Right forelimb (tissue), 1 donor: ENCODE data around the gene NFKBIE.

ENCODE experiments used
- DNase-seq: peaks from one replicate; pipeline ENCODE4 v3.0.0-alpha.2; 2018

The NFKBIE gene

DNA sequence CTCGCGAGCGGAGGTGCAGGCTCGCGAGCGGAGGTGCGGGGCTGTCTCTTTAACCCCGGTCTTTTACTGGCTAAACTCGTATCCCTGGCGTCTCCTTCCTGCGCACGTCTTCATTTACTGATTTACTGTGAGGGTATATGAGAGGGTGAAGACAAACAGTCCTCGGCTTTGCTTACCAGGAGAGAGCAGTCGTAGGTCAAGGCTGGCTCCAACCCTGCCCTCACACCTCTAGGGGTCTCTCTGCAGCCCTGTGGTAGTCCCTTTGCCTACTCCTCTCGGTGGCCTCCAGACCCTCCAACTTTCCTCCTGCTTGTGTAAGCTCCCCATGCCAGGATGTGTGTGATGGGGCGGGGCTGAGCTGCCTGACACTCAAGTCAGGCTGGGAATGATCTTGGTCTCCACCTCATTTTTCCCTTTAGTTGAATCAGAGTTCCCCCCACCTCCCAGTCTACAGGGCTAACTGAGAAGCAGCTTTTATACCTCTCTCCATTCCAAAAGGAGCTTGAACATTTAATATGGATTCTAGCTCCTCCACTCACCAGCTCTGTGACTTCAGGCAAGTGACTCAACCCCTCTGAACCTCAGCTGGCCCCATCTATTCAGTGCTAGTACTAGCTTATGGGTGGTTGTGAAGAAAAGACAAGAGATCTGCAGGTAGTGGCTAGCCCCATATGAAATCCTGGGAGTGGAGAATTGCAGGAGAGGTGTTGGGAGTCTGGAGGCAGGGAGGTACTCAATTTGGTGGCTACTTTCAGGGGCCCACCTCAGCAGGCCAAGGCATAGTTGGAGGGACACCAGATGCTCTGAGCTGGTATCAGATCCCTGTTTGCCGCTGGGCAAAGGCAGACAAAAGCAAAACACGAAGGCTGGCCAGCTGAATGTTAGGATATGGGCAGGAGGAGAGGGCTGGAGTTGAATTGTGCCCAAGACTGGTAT, 41.1 kb downstream of the NFKBIE start:
- DNase-seq: no peak

DNA sequence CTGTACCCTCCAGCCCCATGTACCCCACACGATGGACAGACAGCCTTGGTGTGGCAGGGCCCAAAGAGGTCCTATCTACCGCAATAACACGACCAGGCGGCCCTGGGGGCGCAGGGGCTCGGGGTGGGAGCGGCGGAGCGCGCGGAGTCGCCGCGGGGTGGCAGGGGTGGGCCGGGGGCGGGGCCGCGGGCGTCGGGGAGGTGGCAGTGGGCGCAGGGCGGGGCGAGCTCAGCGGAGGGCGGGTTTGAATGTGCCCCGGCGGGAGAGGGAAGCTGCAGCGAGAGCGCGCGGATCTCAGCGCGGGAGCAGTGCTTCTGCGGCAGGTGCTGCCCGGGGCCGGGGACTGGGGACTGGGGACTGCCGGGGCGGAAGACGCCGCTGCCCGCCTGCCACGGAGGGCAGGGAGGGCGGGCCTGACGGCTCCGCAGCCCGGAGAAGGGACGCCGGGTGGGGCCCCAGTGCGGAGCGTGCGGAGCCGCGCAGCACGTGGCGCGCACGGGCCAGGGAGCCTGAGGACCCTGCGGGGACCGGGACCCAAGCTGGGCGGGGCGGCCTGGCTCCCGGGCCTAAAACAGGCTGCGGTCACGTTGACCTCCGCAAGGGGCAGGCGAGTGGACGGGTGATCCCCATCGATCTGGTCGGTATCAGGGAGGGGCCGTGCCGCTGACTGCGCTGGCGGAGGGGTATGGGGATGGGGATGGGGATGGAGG, 41.9 kb downstream of the NFKBIE start, which contains the start of gene SLC29A1:
TSS of gene SLC29A1 (plus strand) at position 277 of the 710 bp plus-strand sequence. CDS start 3,719 bp downstream, outside the sequence.
- peak; percentile 87 for DNase-seq

DNA sequence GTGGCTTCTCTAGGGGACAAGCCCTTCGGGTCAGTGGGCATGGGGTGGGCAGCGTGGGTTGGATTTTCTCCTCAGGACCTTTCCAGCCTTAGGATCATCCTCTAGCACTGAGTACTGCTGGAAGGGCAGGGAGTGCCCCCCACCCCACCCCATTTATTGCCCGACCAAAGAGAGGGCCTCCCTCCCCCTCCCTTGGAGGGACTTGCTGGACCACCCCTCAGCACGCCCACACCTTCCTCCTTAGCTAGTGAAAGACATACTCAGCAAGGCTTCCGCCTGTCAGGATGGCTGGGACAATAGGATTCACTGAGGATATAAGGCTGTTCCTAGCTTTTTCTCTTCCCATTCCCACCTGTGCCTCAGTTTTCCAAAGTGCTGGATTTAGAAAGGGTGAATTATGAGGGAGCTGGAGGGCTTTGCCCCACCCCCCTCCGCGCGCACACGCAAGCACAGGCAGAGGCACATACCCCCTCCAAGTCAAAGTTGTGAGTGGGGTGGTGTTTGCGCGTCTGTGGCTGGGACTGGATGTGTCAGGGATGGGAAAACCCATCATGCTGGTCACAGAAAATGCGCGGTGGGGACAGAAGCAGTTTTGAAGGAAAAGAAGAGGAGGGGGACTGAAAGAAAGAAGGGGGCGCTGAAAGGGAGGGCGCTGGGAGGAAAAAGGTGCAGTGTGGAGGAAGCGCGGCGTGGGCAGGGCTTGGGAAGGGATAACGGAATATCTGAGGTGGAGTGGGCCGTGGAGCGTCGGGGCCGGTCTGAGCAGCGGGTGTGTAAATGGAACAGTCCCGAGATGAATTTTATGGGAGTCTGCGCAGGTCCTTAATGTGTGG, 42.6 kb downstream of the NFKBIE start:
- DNase-seq: no peak

DNA sequence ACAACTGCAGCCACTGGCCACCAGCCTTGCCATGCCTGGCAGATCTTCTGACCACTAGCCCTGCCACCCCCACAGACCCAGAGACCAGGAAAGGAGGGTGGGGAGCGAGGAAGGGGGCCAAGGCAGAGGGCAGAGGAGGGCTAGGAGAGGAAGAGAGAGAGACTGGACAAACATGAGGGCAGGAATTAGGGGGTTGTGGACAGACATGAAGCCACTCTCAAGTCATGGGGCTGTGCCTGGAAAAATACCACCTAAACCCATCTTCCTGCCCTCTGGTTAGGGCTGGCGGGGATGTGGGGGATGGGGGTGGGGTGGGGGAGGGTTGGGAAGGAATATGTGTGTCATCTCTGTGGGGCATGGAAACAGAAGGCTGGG, 43.4 kb downstream of the NFKBIE start:
- no peak for DNase-seq

DNA sequence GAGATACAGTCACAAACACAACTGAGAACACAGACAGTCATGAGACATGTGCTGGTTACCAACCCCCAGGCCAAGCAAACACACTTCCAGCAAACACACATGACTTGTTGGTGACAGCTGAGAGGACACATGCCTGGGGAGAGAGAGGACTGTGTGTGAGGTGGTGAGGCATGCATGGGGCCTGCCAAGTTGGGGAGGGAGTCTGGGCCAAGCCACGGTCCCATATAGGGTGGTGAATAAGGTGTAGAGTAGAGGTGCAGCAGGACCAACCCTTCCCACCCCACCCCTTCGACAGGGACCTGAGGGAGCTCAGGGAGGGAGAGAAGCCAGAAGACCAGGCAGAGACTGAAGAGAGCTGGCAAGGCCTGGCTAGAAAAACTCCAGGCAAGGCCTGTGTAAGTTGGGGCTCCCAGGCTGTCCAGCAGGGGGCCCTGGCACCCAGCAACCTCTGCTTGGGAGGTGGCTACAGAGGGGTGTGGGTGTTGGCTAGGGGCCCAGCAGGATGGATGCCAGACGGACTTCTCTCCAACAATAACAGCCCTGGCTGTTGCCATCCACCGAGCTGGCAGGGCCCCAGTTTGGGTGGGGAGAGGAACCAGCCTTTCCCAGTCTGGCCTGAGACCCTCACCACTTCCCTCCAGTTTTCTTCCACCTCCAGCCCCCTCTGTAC, 43.9 kb downstream of the NFKBIE start:
- peak; percentile 93 for DNase-seq

DNA sequence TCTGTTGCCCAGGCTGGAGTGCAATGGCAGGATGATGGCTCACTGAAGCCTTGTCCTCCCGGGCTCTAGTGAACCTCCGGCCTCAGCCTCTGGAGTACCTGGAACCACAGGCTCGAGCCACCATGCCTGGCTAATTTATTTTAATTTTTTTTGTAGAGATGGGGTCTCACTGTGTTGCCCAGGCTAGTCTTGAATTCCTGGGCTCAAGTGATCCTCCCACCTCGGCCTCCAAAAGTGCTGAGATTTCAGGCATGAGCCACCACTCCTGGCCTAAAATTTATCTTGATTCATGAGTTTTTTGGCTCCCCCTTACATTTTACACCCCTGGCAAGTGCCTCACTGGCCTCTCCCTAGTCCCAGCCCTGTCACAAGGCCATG, 44.4 kb downstream of the NFKBIE start:
- DNase-seq: no peak

DNA sequence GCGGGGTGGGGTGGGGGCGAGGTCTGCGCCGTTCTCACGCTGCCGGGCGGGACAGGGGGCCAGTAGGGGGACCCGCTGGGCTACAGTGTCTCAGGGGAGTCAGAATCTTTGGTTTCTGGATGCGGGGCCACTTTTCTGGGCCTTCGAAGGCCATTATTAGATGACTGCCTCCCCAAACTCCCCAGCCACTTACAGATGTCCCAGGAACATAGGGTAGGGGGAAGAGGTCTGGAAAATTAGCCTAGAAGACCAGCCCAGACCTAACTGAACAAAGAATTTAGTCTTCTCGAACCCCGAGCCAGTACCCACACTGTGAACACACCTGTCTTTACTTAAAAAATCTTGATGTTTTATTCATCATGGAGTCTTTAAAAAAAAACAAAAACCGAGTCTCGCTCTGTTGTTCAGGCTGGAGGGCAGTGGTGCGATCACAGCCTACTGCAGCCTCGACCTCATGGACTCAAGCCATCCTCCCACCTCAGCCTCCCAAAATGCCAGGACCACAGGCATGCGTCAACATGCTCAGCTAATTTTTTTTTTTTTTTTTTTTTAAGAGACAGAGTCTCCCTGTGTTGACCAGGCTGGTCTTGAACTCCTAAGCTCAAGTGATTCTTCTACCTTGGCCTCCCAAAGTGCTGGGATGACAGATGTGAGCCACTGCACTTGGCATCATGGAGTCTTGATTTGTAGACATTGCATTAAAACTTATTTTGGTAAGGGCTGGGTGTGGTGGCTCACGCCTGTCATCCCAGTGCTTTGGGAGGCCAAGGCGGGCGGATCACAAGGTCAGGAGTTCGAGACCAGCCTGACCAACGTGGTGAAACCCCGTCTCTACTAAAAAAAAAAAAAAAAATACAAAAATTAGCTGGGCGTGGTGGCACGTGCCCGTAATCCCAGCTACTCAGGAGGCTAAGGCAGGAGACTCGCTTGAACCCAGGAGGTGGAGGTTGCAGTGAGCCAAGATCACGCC, 45.3 kb downstream of the NFKBIE start:
- no peak for DNase-seq

DNA sequence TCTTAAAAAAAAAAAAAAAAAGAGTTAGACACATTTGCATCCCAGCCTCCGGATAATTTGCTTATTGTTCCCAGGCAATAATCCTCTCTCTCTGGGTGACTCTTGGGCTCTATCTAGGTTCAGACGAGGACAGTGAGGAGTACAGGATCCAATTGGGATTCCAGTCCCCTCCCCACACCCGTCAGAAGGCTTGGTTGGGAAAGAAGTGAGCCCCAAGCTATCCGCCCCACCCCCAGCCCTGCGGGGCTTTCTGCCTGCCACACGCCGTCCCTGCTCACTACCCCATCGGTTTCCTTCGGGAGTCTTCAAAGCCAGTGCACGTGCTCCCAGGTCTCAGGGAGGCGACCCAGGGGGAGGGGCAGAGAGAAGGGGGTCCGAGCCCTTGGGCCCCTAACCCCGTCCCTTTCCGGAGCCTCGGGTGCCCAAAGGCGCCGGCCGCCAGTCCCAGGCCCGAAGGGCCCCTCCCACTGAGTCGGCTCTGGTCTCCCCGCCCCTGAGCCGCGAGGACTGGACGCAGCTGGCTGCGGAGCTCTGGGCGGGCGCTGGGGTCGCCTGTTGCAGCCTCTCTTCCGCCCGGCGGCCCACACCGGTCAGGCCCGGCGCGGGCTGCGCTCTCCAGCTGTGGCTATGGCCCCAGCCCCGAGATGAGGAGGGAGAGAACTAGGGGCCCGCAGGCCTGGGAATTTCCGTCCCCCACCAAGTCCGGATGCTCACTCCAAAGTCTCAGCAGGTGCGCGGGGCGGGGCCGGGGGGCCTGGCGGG, 46.1 kb downstream of the NFKBIE start:
- peak; percentile 85 for DNase-seq

DNA sequence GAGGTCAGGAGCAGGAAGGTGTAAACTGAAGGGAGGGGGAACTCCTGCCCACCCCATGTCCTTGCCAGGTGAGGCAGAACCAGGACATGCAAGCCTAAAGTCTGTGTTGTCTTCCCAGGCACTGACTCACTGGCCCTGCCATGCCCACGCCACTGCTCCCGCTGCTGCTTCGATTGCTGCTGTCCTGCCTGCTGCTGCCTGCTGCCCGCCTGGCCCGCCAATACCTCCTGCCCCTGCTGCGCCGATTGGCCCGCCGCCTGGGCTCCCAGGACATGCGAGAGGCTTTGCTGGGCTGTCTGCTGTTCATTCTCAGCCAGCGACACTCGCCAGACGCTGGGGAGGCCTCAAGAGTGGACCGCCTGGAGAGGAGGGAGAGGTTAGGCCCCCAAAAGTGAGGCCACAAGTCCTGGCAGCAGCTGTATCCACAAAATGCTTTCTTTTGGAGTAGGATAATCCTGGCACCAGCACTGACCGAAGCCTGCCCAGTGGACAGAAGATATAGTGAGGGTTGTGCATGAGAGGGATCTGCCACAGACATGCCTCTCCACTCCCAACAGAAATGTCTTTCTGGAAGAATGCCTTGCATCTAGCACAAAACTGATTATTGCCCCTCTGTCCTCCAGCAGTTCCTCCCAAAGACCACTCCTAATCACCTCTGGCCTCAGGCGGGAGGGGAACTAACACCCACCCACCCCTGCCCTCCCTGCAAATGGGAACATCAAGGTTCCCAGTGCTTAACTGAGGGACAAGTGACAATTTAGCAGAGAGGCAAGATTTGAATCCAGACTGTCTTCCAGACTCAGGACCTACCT, 47.8 kb downstream of the NFKBIE start:
- DNase-seq: peak; percentile 70

DNA sequence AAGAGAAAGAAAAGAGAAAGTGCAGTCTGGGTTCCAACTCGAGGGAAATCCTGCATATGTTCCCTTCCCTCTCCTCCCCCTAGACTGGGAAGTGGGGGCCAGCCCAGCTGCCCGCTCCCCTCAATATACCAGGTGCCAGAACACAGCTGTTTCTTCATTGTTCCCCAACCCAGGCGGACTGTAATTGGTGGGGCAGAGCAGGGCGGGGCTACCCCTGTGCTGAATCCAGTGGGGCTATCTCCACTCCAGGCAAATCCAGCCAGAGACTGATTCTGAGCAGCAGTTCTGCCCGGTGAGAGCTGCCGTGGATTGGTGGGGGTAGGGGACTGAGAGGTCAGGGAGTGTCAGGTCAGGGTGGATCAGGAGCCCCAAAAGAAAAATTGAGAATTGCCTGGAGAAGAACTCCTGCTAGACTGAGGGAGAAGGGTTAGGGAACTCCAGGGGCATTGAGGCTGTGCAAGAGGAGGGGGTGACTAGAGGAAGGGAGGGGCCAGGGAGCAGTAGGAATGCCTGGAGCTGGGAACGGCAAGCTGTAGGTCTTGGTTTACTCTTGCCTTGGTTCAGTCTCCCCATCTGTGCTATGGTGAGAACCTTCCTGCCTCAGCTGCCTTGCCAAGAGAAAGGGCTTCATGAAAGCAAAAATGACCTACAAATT, 48.5 kb downstream of the NFKBIE start, which contains the start of gene MYMX:
TSS of gene MYMX (plus strand) at position 250 of the 655 bp plus-strand sequence. CDS start 546 bp downstream, outside the sequence.
- DNase-seq: peak; percentile 74

DNA sequence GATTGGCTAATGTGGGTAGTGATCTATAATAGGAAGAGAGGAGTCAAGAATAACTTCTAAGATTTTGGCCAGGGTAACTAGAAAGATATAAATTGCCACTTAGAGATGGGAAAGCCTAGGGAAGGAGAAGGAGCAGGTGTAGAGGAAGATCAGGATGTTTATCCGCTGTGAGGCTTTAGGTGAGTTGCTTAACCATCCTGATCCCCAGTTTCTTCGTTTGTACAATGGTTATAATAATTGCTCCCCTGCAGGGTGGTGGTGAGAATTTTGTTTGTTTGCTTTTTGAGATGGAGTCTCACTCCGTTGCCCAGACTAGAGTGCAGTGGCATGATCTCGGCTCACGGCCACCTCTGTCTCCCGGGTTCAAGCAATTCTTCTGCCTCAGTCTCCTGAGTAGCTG, 51.0 kb downstream of the NFKBIE start:
- DNase-seq: no peak

DNA sequence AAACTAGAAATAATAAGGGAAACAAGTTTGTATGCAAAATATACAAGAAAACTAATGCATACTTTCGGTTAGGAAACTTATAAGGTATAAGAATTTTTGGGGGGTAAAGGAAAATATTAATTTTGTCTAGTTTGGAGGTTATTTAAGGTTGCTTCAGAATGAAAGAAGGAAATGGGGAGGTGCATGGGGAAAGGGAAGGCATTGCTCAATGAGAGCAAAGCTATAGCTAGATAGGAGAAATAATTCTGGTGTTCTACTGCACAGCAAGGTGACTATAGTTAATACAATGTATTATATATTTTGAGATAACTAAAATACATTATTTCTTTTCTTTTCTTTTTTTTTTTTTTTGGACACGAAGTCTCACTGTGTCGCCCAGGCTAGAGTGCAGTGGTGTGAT, 54.1 kb downstream of the NFKBIE start:
- DNase-seq: no peak
